Measurements from ENCODE around the gene F7.

- no peak for TF ChIP-seq GATA3 (IDR thresholded peaks at IDR 0.05; ENCODE audit: low read depth, low read length)
- TF ChIP-seq GATA2 (IDR thresholded peaks at IDR 0.05; ENCODE audit: low read depth, low read length), result no peak
Measured at GRCh38 chr13:113169277-113170272, 64.0 kb downstream of the F7 start.

Data from SH-SY5Y (cell line).